GM10266 (cell line): ENCODE results near the gene MORN1.

Experiments used
- DNase-seq: peaks from one replicate; pipeline ENCODE4 v3.0.0; 2012; ENCODE audit errors: extremely low spot score
- CTCF ChIP-seq: IDR thresholded peaks from 2 replicates; pipeline ENCODE4 v1.5.1; 2012; ENCODE audit warnings: mild to moderate bottlenecking, low read depth; ENCODE audit not compliant: control insufficient read depth, insufficient read depth; ENCODE audit errors: missing control alignments

Gene MORN1

DNA sequence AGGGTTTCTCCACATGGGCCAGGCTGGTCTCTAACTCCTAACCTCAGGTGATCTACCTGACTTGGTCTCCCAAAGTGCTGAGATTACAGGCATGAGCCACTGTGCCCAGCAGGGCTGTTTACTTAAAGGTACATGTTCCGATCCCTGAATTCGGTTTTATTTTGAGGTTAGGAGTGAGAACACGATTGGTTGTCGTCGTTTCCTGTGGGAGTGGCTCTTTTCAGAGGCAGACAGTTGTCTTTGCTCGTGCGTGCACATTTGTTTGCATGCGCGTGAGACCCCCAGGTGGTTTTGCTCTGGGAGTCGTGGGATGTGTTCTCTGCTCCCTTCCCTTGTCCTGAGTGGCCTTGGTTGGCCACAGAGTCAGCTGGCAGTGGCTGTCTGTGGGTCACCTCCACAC, 103.0 kb downstream of the MORN1 start:
- DNase-seq = no peak
- no peak for TF ChIP-seq CTCF

DNA sequence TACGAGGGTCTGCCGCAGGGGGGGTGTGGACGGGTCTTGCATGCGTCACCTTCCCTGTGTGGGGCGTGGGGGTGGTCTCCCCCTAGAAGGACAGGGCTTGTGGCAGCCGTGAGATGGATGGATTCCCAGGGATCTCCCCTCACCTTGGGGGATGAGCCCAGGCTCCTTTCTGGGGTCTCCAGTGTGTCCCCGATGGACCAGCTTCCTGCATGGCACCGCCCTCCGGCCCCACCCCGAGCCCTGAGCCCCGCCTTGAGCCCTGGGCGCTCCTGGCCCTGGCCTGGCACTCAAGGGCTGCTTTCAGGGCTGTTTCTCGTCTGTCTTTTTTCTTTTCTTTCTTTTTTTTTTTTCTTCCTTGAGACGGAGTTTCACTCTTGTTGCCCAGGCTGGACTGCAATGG, 103.7 kb downstream of the MORN1 start:
- no peak for DNase-seq
- TF ChIP-seq CTCF = no peak

- no peak for DNase-seq
Measured at GRCh38 chr1:2286923-2287322, 104.4 kb downstream of the MORN1 start.

GRCh38 chr1:2284932-2285331, 106.4 kb downstream of the MORN1 start:
- DNase-seq = no peak
- no peak for TF ChIP-seq CTCF

More at GRCh38 chr1:2286923-2287322, 104.4 kb downstream of the MORN1 start:
- TF ChIP-seq CTCF = no peak

DNA sequence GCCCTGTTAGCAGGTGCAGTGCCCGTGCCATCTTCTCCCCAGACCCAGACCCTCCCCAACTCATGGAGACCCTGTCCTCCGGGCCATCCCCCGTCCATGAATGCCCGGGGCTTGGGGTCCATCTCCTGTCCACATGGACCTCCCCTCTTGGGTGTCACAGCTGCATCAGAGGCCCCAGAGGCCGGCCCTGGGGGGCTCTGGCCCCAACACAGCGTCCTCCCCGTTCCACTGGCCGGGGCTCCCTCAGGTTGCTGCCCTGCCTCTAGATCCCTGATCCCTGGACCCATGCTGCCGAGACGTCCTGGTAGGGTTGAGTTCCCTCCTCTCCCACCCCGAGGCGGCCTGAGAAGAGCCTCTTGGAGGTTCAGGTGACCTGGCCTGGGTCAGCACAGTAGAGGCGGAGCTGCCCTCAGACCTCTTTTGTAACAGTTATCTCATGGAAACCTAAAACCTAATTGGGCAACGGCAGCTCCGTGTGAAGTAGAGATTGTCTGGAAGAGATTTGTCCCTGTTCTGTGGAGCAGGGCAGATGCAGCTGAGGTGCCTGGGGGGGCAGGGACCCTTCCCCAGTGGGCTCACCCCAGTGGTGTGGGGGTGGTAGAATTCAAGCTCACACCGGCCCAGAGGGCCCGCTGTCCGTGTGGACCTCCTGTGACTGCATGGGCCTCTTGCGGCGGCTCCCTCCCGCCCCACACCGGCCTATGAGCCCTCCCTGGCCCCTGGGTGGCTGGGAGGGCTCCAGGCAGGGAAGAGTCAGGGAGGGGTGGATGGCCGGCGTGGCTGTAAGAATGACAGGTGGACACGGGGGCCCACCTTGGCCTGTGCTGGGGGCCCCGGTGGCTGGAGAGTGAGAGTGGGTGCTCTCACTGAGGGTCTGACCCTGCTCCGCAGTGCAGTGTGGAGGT, 107.1 kb downstream of the MORN1 start:
- no peak for DNase-seq
- no peak for TF ChIP-seq CTCF

DNA sequence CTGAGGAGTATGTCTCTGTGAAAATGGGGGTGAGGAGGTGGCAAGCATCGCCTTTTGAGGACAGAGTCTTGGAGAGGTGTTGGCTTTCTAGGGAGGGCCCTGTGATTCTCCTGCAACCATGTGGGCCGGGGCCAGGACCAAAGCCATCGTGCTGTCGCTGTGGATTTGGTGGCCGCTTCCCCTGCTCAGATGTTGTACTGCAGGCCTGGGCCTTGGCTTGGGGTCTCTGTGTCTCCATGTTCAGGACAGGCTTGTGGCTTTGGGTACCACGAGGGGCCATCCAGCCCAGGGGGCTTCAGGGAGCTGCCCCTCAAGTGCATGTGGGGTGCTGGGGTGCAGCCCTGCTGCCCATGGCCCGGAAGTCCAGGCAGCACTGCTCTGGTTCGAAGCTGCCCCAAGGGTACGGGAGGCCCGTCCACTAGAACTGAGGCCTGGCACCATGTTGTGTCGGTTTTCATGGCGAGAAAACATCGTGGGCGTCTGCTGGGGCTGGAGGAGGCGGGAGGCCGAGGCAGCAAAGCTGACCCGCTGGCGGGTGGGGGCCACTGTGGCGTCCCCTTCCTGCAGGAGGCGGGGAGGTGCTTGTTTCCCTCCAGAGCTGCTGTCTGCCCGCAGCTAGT, 107.9 kb downstream of the MORN1 start:
- DNase-seq = no peak
- TF ChIP-seq CTCF = no peak
